IMR-90 (cell line): ENCODE results near the gene CDKN3. TPM values are rescaled to one million over a fixed set of nuclear protein-coding genes. Genes with fewer than 3 reads are reported as not detected.

Experiments
- ATAC-seq: fragments of 200-7000 bp; cut with Tn5 transposase; 2 replicates; pipeline ENCODE4 v1.9.1; 2020; ENCODE audit warnings: low read depth, mild to moderate bottlenecking, moderate library complexity
- BruUV-seq: library from RNA; stranded (reverse); fragments of 400-500 nt; replicated peaks from 2 replicates; lab custom pipeline; 2021; lab: Mats Ljungman, UMichigan
- CTCF ChIA-PET: fragments of 300-600 bp; formaldehyde crosslinking; extraction: SDS; loops from one replicate; lab custom pipeline; 2021; ENCODE audit warnings: antibody characterized with exemption; lab: Yijun Ruan, JAX
- POLR2A ChIA-PET: fragments of 300-600 bp; sonication (Branson Sonifier 250); formaldehyde crosslinking; loops from one replicate; lab custom pipeline; 2022; ENCODE audit warnings: antibody characterized with exemption; ENCODE audit not compliant: unreplicated experiment; lab: Charles Lee
- DNase-seq: peaks from one replicate; pipeline ENCODE4 v3.0.0; 2013
- H2AFZ ChIP-seq: replicated peaks from 2 replicates; pipeline ENCODE3; 2013; ENCODE audit warnings: low read length, mild to moderate bottlenecking; ENCODE audit not compliant: poor library complexity
- H2AK5ac ChIP-seq: 2 replicates; pipeline ENCODE4 v1.6.1; 2013; ENCODE audit warnings: low read depth, low read length, inconsistent platforms
- H2AK9ac ChIP-seq: replicated peaks from 2 replicates; pipeline ENCODE3; 2013; ENCODE audit warnings: mild to moderate bottlenecking, low read depth, low read length, moderate library complexity; ENCODE audit not compliant: poor library complexity
- H2BK120ac ChIP-seq: 2 replicates; pipeline ENCODE4 v1.6.1; 2013; ENCODE audit warnings: low read depth, low read length, inconsistent platforms
- H2BK15ac ChIP-seq: 3 replicates; pipeline ENCODE4 v1.6.1; 2013; ENCODE audit warnings: low read depth, low read length, inconsistent platforms
- H2BK20ac ChIP-seq: 2 replicates; pipeline ENCODE4 v1.6.1; 2013; ENCODE audit warnings: low read depth, mild to moderate bottlenecking, inconsistent platforms, low read length, moderate library complexity
- H2BK5ac ChIP-seq: 2 replicates; pipeline ENCODE4 v1.6.1; 2013; ENCODE audit warnings: mild to moderate bottlenecking, low read depth, low read length, inconsistent platforms; ENCODE audit not compliant: poor library complexity, severe bottlenecking
- H3K14ac ChIP-seq: replicated peaks from 2 replicates; pipeline ENCODE4 v1.6.1; 2013; ENCODE audit warnings: low read depth, low read length, inconsistent platforms
- H3K18ac ChIP-seq: 2 replicates; pipeline ENCODE4 v1.6.1; 2013; ENCODE audit warnings: low read depth, low read length, control low read depth
- H3K23ac ChIP-seq: 2 replicates; pipeline ENCODE4 v1.6.1; 2013; ENCODE audit warnings: low read depth, low read length, inconsistent platforms
- H3K27ac ChIP-seq: 2 replicates; pipeline ENCODE4 v1.5.1; 2013; ENCODE audit warnings: mild to moderate bottlenecking, control low read depth, low read length; ENCODE audit not compliant: insufficient read depth
- H3K27me3 ChIP-seq: 2 replicates; pipeline ENCODE4 v1.6.1; 2013; ENCODE audit warnings: low read length; ENCODE audit not compliant: control insufficient read depth, insufficient read depth
- H3K36me3 ChIP-seq: 2 replicates; pipeline ENCODE4 v1.6.1; 2013; ENCODE audit warnings: low read length, mixed read lengths; ENCODE audit not compliant: control insufficient read depth, insufficient read depth
- H3K4ac ChIP-seq: 2 replicates; pipeline ENCODE4 v1.6.1; 2013; ENCODE audit warnings: low read depth, low read length, inconsistent platforms
- H3K4me1 ChIP-seq: 2 replicates; pipeline ENCODE4 v1.6.1; 2013; ENCODE audit warnings: low read length, mixed read lengths; ENCODE audit not compliant: control insufficient read depth, insufficient read depth
- H3K4me2 ChIP-seq: 2 replicates; pipeline ENCODE4 v1.6.1; 2013; ENCODE audit warnings: low read depth, mild to moderate bottlenecking, control low read depth, low read length, moderate library complexity
- H3K4me3 ChIP-seq: 2 replicates; pipeline ENCODE4 v1.5.1; 2013; ENCODE audit warnings: low read depth, mild to moderate bottlenecking, control low read depth, low read length, moderate library complexity; ENCODE audit not compliant: insufficient read depth
- H3K56ac ChIP-seq: 2 replicates; pipeline ENCODE4 v1.6.1; 2013; ENCODE audit warnings: low read length, inconsistent platforms; ENCODE audit not compliant: insufficient read depth; ENCODE audit errors: extremely low read depth
- H3K79me1 ChIP-seq, 2 experiments: 2 replicates each; pipeline ENCODE4 v1.6.1; 2013; ENCODE audit warnings: low read length in 2 of 2, inconsistent platforms in 1 of 2, low read depth in 1 of 2
- H3K9ac ChIP-seq: 2 replicates; pipeline ENCODE4 v1.6.1; 2013; ENCODE audit warnings: low read depth, low read length, control low read depth
- H3K9me1 ChIP-seq: 2 replicates; pipeline ENCODE4 v1.6.1; 2013; ENCODE audit warnings: low read length, inconsistent platforms; ENCODE audit not compliant: insufficient read depth
- H3K9me3 ChIP-seq: 2 replicates; pipeline ENCODE4 v1.6.1; 2013; ENCODE audit warnings: low read length; ENCODE audit not compliant: control insufficient read depth, insufficient read depth
- H4K20me1 ChIP-seq: 2 replicates; pipeline ENCODE4 v1.6.1; 2013; ENCODE audit warnings: low read length, inconsistent platforms; ENCODE audit not compliant: insufficient read depth
- H4K5ac ChIP-seq: 2 replicates; pipeline ENCODE4 v1.6.1; 2013; ENCODE audit warnings: mild to moderate bottlenecking, low read depth, low read length, control low read depth
- H4K8ac ChIP-seq, 2 experiments: 2 replicates each; pipeline ENCODE4 v1.6.1; 2013; ENCODE audit warnings: low read depth in 2 of 2, low read length in 2 of 2, control low read depth in 1 of 2, inconsistent platforms in 1 of 2
- H4K91ac ChIP-seq: 2 replicates; pipeline ENCODE4 v1.6.1; 2013; ENCODE audit warnings: low read depth, low read length, inconsistent platforms; ENCODE audit not compliant: insufficient read depth
- BHLHE40 ChIP-seq: fragments of 150-350 bp; IDR thresholded peaks from 2 replicates; pipeline ENCODE4 v1.6.1; 2016; ENCODE audit warnings: mild to moderate bottlenecking, low read depth, low read length
- CEBPB ChIP-seq: IDR thresholded peaks from 2 replicates; pipeline ENCODE4 v1.6.1; 2012; ENCODE audit warnings: low read depth, low read length, improper control_type of control experiment
- CHD1 ChIP-seq: IDR thresholded peaks from 2 replicates; pipeline ENCODE4 v1.6.1; 2012; ENCODE audit warnings: low read depth, low read length, improper control_type of control experiment
- ELK1 ChIP-seq: fragments of 150-350 bp; IDR thresholded peaks from 2 replicates; pipeline ENCODE4 v1.6.1; 2016; ENCODE audit warnings: low read depth, mild to moderate bottlenecking, low read length, moderate library complexity, borderline replicate concordance
- FOS ChIP-seq: fragments of 150-350 bp; IDR thresholded peaks from 2 replicates; pipeline ENCODE4 v1.6.1; 2016; ENCODE audit warnings: low read depth, low read length
- MAFK ChIP-seq: IDR thresholded peaks from 2 replicates; pipeline ENCODE4 v1.6.1; 2012; ENCODE audit warnings: low read depth, low read length, improper control_type of control experiment
- MAZ ChIP-seq: IDR thresholded peaks from 2 replicates; pipeline ENCODE4 v1.6.1; 2012; ENCODE audit warnings: low read depth, mild to moderate bottlenecking, low read length, improper control_type of control experiment, moderate library complexity, borderline replicate concordance
- MXI1 ChIP-seq: IDR thresholded peaks from 2 replicates; pipeline ENCODE4 v1.6.1; 2012; ENCODE audit warnings: low read depth, mild to moderate bottlenecking, low read length, moderate library complexity, borderline replicate concordance
- NFE2L2 ChIP-seq: fragments of 150-350 bp; IDR thresholded peaks from 2 replicates; pipeline ENCODE4 v1.6.1; 2016; ENCODE audit warnings: low read depth, mild to moderate bottlenecking, low read length
- RCOR1 ChIP-seq: IDR thresholded peaks from 2 replicates; pipeline ENCODE4 v1.6.1; 2012; ENCODE audit warnings: mild to moderate bottlenecking, low read length, improper control_type of control experiment; ENCODE audit not compliant: insufficient replicate concordance
- USF2 ChIP-seq: fragments of 150-350 bp; IDR thresholded peaks from 2 replicates; pipeline ENCODE4 v1.6.1; 2017; ENCODE audit warnings: mild to moderate bottlenecking, antibody characterized with exemption, low read length, low read depth
- WGBS, 2 experiments: methylation state at CpG; one replicate each; pipeline versions ENCODE4 v1.1.5 to v1.1.7; 2013; ENCODE audit warnings: missing lambda C conversion rate in 2 of 2; ENCODE audit not compliant: insufficient read length in 1 of 2; ENCODE audit errors: extremely low coverage in 2 of 2; 5-methylcytosine and 5-hydroxymethylcytosine counted together
- dilution Hi-C: fragments of 300-500 bp; cut with HindIII; formaldehyde crosslinking; loops from one replicate; pipeline ENCODE4 v1.14.3; 2018; ENCODE audit warnings: low sequenced_read_pairs; ENCODE audit not compliant: unreplicated experiment
- in situ Hi-C: fragments of 300-500 bp; cut with MboI; formaldehyde crosslinking; loops from 3 replicates; pipeline ENCODE4 v1.14.3; 2019; ENCODE audit warnings: low sequenced_read_pairs, inconsistent platforms, mixed read lengths
- intact Hi-C: fragments of 100-400 bp; cut with micrococcal nuclease; formaldehyde crosslinking; loops from 2 replicates; pipeline ENCODE4 v1.10.0; 2022
- polyA plus RNA-seq, 3 experiments: library from polyadenylated mRNA; depleted of rRNA; stranded (reverse); fragments of >200 nt; gene quantifications; 2 replicates each; pipeline ENCODE4 v1.2.3, GENCODE V29; 2012; ENCODE audit warnings: low replicate concordance in 1 of 3
- total RNA-seq: library from RNA; depleted of rRNA; stranded (reverse); fragments of >200 nt; gene quantifications from 2 replicates; pipeline ENCODE4 v1.2.3, GENCODE V29; 2012

CDKN3 gene
- total and polyA plus RNA-seq, 2 of the 4 experiments (the other 2 are of a cell fraction), result 38.9 to 48.9 TPM

GRCh38 chr14:54410215-54410614 is 13.4 kb downstream of the CDKN3 start:
- Histone ChIP-seq H3K23ac (no peak overlapping the region), H2BK5ac (no peak overlapping the region), H3K4ac (no peak overlapping the region), H3K79me1 (peaks cover 3 to 6% of the 10 kb centered on the region in 2 experiments; a peak in 1 of 4 replicates), H3K4me2 (no peak overlapping the region), H2BK15ac (no peak overlapping the region), H3K9me1 (no peaks in the 10 kb centered on the region), H2BK120ac (no peak overlapping the region), H4K8ac (no peak overlapping the region), H3K18ac (no peak overlapping the region), H3K56ac (no peak overlapping the region), H2AK9ac (no peak overlapping the region), H4K20me1 (no peaks in the 10 kb centered on the region), H2AFZ (no peak overlapping the region), H3K27ac (no peak overlapping the region), H2BK20ac (no peak overlapping the region), H3K27me3 (no peaks in the 10 kb centered on the region), H3K4me1 (no peaks in the 10 kb centered on the region), H4K91ac (no peak overlapping the region), H3K36me3 (peaks cover 8% of the 10 kb centered on the region), H3K14ac (no peak overlapping the region), H3K4me3 (no peak overlapping the region), H3K9me3 (no peaks in the 10 kb centered on the region), H4K5ac (no peak overlapping the region), H3K9ac (no peak overlapping the region), H2AK5ac (no peak overlapping the region)
- DNase-seq (no peak), ATAC-seq (no peak)
- BruUV-seq, result no TSS peak
- ChIA-PET CTCF (interaction anchor here (0.7 to 1.2 kb wide), 2 partner anchors 11 to 43 kb away, joined by 3 to 4 read pairs; no protein-coding TSS in a partner anchor), POLR2A (no interaction called here)
- in situ Hi-C loops, result no loop called here
- WGBS, 2 experiments, result no CpG with 5 or more reads among the region's 1 CpG
- TF ChIP-seq RCOR1 (no peak), ELK1 (no peak), MAFK (no peak), USF2 (no peak), MAZ (no peak), MXI1 (no peak), CHD1 (no peak), CEBPB (no peak), NFE2L2 (no peak), FOS (no peak), BHLHE40 (no peak)
- dilution Hi-C loops, result no loop called here
- intact Hi-C loops, result no loop called here
